Right hindlimb (tissue), 1 donor: Measurements from ENCODE around the gene CFAP251.
"Not testable (repeated sequence)": the region's sequence is repeated elsewhere in the genome, so short reads cannot be mapped to it uniquely, and the experiment has no call there.

Source experiments
- DNase-seq: peaks from one replicate; pipeline ENCODE4 v3.0.0-alpha.2; 2018

The CFAP251 gene

DNA sequence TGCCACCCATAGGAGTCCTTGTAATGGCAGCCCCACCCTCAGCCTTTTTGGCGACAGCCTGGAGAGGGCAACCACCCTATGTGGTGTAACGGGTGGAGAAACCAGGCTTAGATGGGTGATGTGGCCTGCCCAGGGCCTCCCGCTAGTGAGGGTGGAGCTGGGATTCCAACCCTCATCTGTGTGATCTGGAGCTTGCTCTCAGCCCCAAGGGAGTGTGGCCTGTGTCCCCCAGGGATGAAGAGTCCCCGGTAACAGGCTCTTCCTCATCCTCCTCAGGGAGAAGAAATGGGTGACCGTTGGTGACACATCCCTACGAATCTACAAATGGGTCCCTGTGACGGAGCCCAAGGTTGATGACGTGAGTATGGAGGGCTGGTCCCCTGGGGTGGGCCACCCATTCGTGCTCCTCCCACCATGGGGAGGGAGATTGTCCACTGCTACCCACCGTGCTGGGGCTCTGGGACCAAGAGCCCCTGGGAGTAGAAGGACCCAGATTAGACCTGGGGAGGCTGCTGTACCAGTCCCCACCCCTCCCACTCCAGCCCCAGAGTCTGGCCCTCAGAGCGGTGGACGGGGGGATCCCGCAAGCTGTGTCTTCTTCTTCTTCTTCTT, 112.1 kb downstream of the CFAP251 start:
- DNase-seq = no peak

DNA sequence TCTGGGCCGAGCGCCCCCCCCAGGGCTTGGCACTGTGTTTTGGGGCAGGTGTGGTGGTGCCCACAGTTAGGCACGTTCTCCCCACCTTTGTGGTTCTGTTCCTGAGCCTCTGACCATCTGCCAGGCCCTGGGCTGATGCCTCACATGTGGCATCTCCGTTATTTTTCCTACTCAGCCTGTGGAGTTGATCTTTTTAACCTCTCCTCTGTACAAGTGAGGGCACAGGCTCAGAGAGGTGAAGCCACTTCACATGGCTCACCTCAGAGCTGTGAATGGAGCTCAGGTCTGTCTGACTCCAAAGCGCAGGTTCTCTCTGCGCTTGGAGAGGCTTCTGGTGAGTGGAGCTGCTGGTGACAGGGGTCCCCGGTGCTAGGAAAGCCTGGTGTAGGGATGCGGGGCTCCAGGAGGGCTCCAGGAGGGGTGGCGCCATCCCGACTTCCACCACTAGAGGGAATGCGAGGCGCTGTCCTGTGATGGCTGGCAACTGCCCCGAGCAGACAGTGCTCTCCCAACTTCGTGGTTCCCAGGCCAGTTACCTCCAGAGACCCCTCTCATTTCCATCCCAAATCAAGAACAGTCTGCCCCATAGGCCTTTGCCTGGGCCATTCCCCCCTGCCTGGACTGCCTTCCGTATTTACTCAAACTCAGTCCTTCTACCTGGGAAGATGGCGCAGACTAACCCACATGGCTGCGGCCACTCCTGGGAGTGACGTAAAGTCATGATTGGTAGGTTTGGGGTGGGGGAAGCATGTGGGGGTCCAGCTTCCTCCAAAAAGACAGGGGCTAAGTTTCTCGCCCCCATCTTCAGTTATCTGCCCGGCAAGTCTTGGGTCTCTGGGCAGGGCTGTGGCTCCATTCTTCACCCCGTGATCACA, 113.2 kb downstream of the CFAP251 start:
- DNase-seq = no peak

DNA sequence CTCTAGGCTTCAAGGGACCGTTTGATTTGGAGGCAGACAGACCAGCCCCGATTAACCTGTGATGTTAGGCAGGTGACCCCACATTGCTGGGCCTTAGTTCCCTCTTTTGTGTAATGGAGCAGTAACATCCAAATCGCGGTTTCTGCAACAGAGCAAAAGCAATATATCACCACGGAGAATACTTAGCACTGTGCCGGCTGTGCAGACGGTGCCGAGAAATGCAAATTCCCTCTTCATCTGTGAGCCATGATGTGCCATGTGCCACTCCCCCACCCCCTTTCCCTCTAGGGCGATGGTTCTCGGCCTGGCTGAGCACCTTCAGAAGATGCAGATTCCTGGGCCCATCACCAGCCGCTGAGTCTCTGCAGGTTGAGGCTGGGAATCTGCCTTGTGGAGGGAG, 114.2 kb downstream of the CFAP251 start:
- DNase-seq = no peak

DNA sequence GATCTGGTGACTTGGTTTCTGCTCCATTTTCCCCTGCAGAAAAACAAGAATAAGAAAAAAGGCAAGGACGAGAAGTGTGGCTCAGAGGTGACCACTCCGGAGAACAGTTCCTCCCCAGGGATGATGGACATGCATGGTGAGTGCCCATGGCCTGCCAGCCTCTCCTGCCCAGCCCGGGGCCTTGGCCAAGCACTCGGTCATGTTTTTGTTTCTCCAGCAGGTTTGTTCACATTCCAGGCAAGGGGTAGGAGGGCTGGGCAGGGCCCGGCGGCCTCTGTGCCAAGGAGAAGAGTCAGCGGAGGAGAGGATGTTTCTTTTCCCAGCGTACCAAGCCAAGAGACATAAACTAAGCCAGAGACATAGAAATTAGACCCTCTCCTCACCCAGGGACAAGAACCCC, 116.9 kb downstream of the CFAP251 start:
- DNase-seq = no peak

DNA sequence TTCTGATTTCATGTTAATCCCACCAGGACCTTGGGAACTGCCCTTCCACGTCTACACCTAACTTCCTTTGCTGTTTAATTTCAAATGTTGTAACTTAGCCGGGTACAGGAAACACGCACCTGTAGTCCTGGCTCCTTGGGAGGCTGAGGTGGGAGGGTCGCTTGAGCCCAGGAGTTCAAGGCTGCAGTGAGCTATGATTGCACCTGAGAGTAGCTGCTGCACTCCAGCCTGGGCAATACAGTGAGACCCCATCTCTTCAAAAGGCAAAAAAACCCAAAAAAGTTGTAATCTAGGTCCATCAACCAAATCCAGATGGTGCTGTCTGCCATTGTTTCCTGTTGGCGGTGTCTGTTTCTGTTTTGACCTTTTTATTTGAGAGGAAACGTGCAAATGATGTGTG, 117.8 kb downstream of the CFAP251 start:
- DNase-seq = no peak

DNA sequence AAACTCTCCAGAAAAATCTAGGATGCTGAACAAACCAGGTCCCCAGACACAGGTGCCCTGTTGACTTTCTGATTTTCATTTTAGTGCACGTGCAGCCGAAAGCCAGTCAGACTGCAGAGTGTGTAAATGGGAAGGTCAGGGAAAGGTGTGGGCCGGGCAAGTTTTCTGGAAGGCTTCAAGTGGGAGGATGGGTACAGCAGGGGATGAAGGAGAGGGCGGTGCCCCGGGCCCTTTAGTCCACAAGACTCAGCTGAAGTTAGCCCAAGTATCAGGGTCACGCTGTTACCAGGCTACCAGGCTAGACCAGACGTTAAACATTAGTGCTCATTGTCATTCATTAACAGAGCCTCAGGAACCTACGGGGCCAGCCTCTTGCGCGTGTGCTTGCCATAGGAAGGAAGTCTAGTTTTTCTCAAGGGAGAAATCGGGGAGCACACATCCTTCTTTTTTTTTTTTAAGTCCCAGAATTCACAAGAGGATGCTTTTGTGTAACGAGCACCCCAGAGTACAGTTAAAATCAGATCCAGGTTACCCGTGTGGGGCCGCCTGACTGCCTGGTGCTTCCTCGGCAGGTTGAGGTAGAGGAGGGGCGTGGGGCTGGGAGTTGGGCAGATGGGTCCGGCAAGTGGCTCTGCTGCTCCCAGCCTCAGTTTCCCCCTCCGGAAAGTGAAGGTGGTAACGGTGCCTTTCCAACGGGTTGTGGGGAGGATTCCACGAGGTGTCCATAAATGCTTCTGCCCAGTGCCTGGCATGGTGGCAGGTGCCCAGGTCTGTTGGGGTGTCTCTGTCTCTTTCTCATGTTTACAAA, 122.4 kb downstream of the CFAP251 start:
- no peak for DNase-seq

DNA sequence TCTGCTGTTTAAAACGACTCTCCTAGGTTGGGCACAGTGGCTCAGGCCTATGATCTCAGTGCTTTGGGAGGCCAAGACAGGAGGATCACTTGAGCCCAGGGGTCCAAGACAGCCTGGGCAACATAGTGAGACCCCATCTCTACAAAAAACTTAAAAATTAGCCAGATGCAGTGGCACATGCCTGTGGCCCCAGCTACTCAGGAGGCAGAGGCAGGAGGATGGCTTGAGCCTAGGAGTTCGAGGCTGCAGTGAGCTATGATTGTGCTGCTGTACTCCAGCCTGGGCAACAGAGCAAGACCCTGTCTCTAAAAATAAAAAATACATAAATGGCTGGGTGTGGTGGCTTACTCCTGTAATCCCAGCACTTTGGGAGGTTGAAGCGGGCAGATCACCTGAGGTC, 123.1 kb downstream of the CFAP251 start:
- DNase-seq = not testable (repeated sequence)

DNA sequence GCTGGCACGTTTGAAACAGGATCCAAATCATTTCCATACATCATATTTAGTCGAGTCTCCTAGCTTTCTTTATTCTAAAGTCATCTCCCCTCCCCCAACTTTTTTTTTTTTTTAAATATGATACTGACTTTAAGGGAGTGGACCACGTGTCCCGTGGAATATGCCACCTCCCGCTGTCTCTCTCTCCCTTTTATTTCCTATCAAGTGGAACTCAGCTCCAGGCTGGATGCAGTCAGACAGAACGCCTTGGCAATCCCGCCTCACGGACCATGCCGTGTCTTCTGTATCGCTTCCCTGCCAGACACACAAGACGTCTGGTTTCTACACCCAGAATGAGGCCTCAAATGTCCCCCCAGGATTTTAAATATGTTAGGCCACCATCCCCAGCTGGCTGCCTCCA, 124.5 kb downstream of the CFAP251 start:
- no peak for DNase-seq

DNA sequence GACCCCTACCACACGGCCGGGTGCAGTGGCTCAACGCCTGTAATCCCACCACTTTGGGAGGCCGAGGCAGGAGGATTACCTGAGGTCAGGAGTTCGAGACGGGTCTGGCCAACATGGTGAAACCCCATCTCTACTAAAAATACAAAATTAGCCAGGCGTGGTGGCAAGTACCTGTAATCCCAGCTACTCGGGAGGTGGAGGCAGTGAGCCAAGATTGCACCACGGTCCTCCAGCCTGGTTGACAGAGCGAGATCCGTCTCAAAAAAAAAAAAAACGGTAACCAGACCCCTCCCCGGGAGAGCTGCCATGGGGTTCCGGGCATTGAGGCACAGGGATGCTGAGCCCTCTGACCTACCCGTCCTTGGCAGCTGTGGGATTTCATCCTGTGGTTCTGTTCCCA, 125.1 kb downstream of the CFAP251 start:
- no peak for DNase-seq

DNA sequence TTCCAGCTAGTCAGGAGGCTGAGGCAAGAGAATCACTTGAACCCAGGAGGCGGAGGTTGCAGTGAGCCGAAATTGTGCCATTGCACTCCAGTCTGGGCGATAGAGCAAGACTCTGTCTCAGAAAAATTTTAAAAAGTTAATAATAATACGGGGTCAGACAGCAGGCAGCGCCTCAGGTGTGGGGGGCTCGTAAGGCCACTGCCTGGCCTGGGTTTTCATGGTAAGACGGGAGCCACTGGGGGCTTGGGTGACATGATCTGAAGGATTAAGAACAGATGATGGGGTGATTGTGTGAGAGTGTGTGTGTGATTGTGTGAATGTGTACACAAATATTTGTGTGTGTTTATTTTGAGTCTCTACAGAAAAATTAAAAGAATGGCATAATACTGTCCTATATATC, 126.9 kb downstream of the CFAP251 start:
- no peak for DNase-seq

DNA sequence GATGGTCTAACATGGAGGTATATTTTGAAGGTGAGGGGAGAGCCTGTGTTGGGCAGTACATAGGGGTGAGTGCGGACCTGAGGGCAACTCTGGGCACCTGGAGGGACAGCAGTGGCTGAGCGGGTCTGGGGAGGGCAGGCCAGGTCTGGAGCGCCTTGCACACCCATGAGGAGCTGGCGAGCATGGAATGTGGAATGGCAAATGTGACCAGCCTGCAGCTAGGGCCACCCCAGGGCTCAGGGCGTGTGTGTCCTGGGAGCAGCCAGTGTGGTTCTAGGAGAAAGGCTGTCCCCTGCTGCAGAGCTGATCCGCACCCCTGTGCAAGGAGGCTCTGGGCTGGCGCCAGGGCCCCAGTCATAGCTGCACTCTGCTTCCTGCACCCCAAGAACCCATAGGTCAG, 127.8 kb downstream of the CFAP251 start:
- DNase-seq = no peak

DNA sequence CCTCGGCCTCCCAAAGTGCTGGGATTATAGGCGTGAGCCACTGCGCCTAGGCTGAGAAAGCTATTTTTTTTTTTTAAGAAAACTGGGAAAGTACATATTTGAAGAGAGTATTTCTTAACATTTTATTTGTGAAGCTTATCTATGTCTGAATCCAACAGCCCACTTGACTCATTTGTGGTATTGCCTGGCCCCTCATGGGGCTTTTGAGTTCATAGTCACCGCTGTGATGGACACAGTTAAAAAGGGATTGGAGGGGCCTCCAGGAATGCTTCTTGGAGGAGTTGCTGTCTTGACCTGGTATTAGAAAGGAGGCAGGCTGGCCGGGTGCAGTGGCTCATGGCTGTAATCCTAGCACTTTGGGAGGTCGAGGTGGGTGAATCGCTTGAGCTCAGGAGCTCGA, 129.8 kb downstream of the CFAP251 start:
- no peak for DNase-seq

DNA sequence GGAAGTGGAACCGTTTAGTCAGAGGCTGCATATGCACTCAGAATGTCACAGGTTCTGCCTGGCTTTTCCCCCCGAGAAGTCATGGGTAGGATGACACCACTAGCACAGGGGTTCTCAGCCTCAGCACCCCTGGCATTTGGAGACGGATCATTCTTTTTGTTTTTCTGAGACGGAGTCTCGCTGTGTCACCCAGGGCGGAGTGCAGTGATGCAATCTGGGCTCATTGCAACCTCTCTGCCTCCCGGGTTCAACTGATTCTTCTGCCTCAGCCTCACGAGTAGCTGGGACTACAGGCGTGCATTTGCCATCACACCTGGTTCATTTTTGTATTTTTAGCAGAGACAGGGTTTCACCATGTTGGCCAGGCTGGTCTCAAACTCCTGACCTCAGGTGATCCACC, 131.4 kb downstream of the CFAP251 start:
- no peak for DNase-seq

DNA sequence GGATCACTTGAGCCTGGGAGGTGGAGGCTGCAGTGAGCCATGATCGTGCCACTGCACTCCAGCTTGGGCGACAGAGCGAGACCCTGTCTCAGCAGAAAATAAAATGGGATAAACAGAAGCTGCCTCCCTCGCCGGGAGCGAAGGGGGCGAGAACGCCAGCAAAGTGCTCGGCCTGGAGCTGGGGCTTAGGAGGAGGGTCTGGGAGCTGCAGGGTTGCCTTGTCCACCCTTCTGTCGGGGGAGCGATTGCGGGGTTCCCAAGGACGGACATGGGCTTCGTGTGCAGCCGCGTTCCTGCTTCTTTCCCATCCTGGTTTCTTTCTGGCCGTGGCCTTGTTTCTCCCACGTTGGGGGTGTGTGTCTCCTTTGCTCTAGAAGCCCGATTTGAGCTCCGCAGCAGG, 132.3 kb downstream of the CFAP251 start:
- DNase-seq = no peak

DNA sequence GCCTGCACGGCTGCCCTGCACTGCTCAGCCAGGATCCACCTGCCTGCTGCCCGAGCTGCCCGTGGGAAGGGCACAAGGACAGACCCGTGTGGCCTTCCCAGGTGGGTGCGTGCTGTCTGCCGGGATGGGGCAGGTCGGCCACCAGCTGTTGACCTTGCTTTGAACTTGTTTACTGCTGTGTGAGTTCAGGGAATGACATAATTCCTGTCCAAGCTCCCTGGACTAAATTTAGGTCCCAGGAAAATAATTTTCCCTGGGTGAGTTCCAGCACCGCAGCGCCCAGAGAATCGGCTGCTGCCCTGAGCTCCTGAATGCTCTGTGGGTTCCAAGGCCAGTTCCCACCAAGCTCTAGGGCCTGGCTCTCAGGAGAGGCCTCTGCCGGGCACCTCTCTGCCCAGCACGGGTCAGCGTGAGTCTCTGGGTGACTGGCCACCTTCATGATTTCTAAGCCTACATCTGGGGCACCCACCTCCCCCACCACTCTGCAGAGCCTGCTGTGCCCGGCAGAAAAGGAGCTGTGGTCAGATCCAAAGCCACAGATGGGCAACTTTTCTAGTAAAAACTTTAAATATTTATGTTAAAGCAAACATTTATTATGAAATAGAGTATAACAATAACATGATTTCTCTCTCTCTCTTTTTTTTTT, 133.0 kb downstream of the CFAP251 start:
- no peak for DNase-seq

DNA sequence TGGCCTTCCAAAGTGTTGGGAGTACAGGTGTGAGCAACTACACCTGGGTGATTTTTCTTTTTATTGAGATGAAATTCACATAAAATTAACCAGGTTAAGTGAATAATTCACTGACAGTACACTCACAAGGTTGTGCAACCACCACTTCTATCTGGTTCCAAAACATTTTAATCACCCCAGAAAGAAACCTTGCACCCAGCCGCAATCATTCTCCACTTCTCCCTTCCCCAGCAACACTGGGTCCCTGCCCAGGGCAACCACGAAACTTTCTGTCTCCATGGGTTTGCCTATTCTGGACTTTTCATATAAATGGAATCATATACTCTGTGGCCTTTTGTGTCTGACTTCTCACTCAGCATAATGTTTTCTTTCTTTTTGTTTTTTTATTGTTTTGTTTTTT, 133.9 kb downstream of the CFAP251 start:
- no peak for DNase-seq
